Measurements from ENCODE around the gene TMEM164. TPM values are rescaled to one million over a fixed set of nuclear protein-coding genes. Genes with fewer than 3 reads are reported as not detected.

Gene TMEM164
- total RNA-seq, 1 donor = 7.3 TPM

GRCh38 chrX:110062919-110063318 lies 60.0 kb downstream of the TMEM164 start:
- H3K4me3 ChIP-seq (ENCODE audit: low read depth, low read length) = no peak overlapping the region
- TF ChIP-seq, protein P1, sequence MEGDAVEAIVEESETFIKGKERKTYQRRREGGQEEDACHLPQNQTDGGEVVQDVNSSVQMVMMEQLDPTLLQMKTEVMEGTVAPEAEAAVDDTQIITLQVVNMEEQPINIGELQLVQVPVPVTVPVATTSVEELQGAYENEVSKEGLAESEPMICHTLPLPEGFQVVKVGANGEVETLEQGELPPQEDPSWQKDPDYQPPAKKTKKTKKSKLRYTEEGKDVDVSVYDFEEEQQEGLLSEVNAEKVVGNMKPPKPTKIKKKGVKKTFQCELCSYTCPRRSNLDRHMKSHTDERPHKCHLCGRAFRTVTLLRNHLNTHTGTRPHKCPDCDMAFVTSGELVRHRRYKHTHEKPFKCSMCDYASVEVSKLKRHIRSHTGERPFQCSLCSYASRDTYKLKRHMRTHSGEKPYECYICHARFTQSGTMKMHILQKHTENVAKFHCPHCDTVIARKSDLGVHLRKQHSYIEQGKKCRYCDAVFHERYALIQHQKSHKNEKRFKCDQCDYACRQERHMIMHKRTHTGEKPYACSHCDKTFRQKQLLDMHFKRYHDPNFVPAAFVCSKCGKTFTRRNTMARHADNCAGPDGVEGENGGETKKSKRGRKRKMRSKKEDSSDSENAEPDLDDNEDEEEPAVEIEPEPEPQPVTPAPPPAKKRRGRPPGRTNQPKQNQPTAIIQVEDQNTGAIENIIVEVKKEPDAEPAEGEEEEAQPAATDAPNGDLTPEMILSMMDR (IDR thresholded peaks at IDR 0.05; ENCODE audit: insufficient read depth, low read length) = no peak

DNA sequence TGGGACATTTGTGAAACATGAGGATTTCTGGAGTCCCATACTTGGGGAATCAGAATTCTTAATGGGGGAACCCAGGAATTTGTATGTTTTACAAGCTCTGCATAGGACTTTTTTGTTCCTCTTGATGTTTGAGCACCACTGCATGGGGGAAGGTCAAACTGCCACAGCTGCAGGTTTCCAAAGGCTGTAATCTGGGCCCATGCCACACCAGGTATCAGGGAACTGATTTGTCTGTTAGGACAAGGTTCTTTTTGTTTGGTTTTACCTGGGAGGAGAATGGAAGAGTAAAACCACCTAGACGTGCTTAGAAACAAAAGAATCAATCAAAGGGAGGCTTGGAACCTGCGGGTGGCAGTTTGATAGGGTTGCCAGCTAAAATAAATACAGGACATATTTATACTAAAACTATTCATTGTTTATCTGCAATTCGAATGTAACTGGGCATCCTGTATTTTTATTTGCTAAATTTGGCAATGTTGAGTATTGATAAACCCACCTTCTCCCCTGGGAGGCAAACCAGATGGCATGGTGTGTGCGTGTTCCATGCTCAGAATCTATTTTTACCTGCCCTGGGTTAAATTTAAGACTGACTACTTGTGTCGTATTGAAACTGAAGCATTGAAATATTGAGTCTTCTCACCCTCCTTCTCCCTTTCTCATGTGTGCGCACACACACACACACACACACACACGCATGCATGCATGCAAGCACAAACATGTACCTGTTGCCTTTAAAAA lies 63.7 kb downstream of the TMEM164 start:
- no peak overlapping the region for H3K4me3 ChIP-seq (ENCODE audit: low read depth, low read length)
- DNase-seq (ENCODE audit: low read depth) = no peak
- TF ChIP-seq, protein P1 (IDR thresholded peaks at IDR 0.05; ENCODE audit: insufficient read depth, low read length) = no peak

More at GRCh38 chrX:110062919-110063318, 60.0 kb downstream of the TMEM164 start:
- no peak for DNase-seq (ENCODE audit: low read depth)

- H3K4me3 ChIP-seq (ENCODE audit: low read depth, low read length) = no peak overlapping the region
- TF ChIP-seq, protein P1 (IDR thresholded peaks at IDR 0.05; ENCODE audit: insufficient read depth, low read length) = no peak
- no peak for DNase-seq (ENCODE audit: low read depth)
These were observed 68.1 kb downstream of the TMEM164 start for GRCh38 chrX:110070970-110071369.

DNA sequence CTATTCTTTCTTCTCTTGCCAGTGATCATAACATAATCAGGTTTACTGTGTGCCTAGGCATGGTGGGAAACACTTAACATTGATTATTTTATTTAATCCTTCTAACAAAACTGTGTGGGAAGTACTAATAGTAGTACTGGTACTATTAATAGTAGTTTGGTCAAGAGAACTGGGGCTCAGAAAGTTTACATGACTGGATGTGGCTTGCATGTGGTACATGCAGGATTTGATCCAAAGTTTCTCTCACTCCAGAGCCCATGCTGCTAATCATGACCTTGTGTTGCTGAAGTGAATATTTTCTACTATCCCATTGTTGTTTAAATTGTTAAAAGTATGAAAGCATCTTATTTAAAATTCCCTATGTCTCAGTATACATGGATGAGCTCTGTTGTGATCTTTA lies 78.4 kb downstream of the TMEM164 start:
- DNase-seq (ENCODE audit: low read depth) = peak; percentile 4

GRCh38 chrX:110081740-110082139 lies 78.8 kb downstream of the TMEM164 start:
- no peak for DNase-seq (ENCODE audit: low read depth)
- no peak overlapping the region for H3K4me3 ChIP-seq (ENCODE audit: low read depth, low read length)
- TF ChIP-seq, protein P1 (IDR thresholded peaks at IDR 0.05; ENCODE audit: insufficient read depth, low read length) = no peak

More for the DNA sequence above, 78.4 kb downstream of the TMEM164 start:
- TF ChIP-seq, protein P1 (IDR thresholded peaks at IDR 0.05; ENCODE audit: insufficient read depth, low read length) = no peak
- no peak overlapping the region for H3K4me3 ChIP-seq (ENCODE audit: low read depth, low read length)

GRCh38 chrX:110082161-110082560 lies 79.2 kb downstream of the TMEM164 start:
- TF ChIP-seq, protein P1 (IDR thresholded peaks at IDR 0.05; ENCODE audit: insufficient read depth, low read length) = no peak
- H3K4me3 ChIP-seq (ENCODE audit: low read depth, low read length) = no peak overlapping the region

More at GRCh38 chrX:110082161-110082560, 79.2 kb downstream of the TMEM164 start:
- peak; percentile 96 for DNase-seq (ENCODE audit: low read depth)

Measured in fibroblast of the aortic adventitia (primary cell).